Ishikawa (cell line): ENCODE data around the gene DRC7.

Experiments
- CEBPB ChIP-seq: IDR thresholded peaks from 2 replicates; pipeline ENCODE4 v1.6.1; 2012
- EP300 ChIP-seq: IDR thresholded peaks from 2 replicates; pipeline ENCODE4 v1.6.1; 2012; ENCODE audit warnings: borderline replicate concordance
- RAD21 ChIP-seq: IDR thresholded peaks from 2 replicates; pipeline ENCODE4 v1.6.1; 2012; ENCODE audit warnings: low read depth
- TAF1 ChIP-seq: IDR thresholded peaks from 2 replicates; pipeline ENCODE4 v1.6.1; 2012; ENCODE audit warnings: low read depth, mild to moderate bottlenecking
- ZBTB7A ChIP-seq: IDR thresholded peaks from 2 replicates; pipeline ENCODE4 v1.6.1; 2012; ENCODE audit warnings: low read depth
- TF ChIP-seq, protein P1 (sequence below): IDR thresholded peaks from 2 replicates; pipeline ENCODE4 v1.6.1; 2012
- TF ChIP-seq, protein P2 (sequence below): IDR thresholded peaks from 2 replicates; pipeline ENCODE4 v1.6.1; 2012; ENCODE audit warnings: low read depth, mild to moderate bottlenecking

DNA sequence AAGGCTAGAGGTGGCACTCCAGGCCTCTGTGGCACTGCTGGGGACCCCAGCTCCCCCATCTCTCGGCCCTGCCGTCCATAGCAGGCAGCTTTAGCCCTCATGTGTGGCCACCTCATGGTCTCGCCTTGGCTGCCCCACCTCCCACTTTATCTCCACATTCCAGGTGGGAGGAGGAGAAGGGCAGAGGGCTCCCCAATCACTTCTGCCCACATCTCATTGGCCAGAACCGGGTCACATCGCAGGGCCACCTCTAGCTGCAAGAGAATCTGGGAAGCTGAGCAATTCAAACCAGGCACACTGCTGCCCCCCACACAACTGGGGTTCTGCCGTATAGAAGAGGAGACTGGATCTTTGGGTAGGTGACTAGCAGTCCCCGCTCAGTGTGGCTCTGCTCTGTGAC, 1.6 kb downstream of the DRC7 start:
- TF ChIP-seq, protein P1, sequence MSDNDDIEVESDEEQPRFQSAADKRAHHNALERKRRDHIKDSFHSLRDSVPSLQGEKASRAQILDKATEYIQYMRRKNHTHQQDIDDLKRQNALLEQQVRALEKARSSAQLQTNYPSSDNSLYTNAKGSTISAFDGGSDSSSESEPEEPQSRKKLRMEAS, result no peak
- no peak for TF ChIP-seq RAD21
- TF ChIP-seq TAF1, result no peak
- TF ChIP-seq, protein P2, sequence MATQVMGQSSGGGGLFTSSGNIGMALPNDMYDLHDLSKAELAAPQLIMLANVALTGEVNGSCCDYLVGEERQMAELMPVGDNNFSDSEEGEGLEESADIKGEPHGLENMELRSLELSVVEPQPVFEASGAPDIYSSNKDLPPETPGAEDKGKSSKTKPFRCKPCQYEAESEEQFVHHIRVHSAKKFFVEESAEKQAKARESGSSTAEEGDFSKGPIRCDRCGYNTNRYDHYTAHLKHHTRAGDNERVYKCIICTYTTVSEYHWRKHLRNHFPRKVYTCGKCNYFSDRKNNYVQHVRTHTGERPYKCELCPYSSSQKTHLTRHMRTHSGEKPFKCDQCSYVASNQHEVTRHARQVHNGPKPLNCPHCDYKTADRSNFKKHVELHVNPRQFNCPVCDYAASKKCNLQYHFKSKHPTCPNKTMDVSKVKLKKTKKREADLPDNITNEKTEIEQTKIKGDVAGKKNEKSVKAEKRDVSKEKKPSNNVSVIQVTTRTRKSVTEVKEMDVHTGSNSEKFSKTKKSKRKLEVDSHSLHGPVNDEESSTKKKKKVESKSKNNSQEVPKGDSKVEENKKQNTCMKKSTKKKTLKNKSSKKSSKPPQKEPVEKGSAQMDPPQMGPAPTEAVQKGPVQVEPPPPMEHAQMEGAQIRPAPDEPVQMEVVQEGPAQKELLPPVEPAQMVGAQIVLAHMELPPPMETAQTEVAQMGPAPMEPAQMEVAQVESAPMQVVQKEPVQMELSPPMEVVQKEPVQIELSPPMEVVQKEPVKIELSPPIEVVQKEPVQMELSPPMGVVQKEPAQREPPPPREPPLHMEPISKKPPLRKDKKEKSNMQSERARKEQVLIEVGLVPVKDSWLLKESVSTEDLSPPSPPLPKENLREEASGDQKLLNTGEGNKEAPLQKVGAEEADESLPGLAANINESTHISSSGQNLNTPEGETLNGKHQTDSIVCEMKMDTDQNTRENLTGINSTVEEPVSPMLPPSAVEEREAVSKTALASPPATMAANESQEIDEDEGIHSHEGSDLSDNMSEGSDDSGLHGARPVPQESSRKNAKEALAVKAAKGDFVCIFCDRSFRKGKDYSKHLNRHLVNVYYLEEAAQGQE, result no peak
- no peak for TF ChIP-seq CEBPB
- no peak for TF ChIP-seq EP300
- TF ChIP-seq ZBTB7A, result no peak
